GM12878 (cell line): ENCODE data around the gene PDGFB. TPM values are rescaled to one million over a fixed set of nuclear protein-coding genes. Genes with fewer than 3 reads are reported as not detected.

ENCODE experiments used
- MTA2 ChIP-seq: fragments of 450-650 bp; IDR thresholded peaks from 2 replicates; pipeline ENCODE4 v1.6.1; 2016; ENCODE audit warnings: low read depth, mild to moderate bottlenecking, moderate library complexity
- RBBP5 ChIP-seq: fragments of 200-600 bp; sonication (generic); conservative IDR thresholded peaks from 2 replicates; pipeline ENCODE4 v1.6.1; 2016
- SP1 ChIP-seq: IDR thresholded peaks from one replicate; pipeline ENCODE4 v1.6.1; 2011; ENCODE audit warnings: low read depth, low read length
- polyA plus RNA-seq, 11 experiments: library from polyadenylated mRNA; depleted of rRNA in 4 of 11; unstranded in 6 of 11; stranded (reverse) in 5 of 11; fragments of >200 nt; fragmentation: Nextera tagmentation in 4 of 11; fragmentation: Illumina TruSeq in 1 of 11; extraction: Ambion mirVana in 4 of 11; extraction: Trizol in 1 of 11; gene quantifications; 1 replicate in 1 of 11; 2 replicates in 10 of 11; pipeline versions ENCODE4 v1.2.1 to v1.2.3, GENCODE V29; 2011 to 2016; ENCODE audit warnings: inconsistent platforms in 2 of 11, missing spikeins in 2 of 11, low read depth in 1 of 11
- total RNA-seq, 4 experiments: library from RNA; depleted of rRNA in 3 of 4; stranded (reverse); fragments of >200 nt in 3 of 4; fragmentation: Illumina TruSeq in 1 of 4; extraction: Trizol in 1 of 4; gene quantifications; 2 replicates each; pipeline versions ENCODE4 v1.2.1 to v1.2.3, GENCODE V29; 2013 to 2021
- TF ChIP-seq, protein P1 (sequence below): fragments of 450-650 bp; IDR thresholded peaks from 2 replicates; pipeline ENCODE4 v1.6.1; 2016; ENCODE audit warnings: mild to moderate bottlenecking
- TF ChIP-seq, protein P2 (sequence below): IDR thresholded peaks from 2 replicates; pipeline ENCODE4 v1.6.1; 2012; ENCODE audit warnings: mild to moderate bottlenecking, low read depth, low read length
- TF ChIP-seq, protein P3 (sequence below): IDR thresholded peaks from 2 replicates; pipeline ENCODE4 v1.6.1; 2011; ENCODE audit warnings: mild to moderate bottlenecking, low read depth, low read length, moderate library complexity; ENCODE audit not compliant: insufficient replicate concordance

The PDGFB gene
- total and polyA plus RNA-seq, 10 of the 15 experiments (the other 5 are each of a cell fraction or from before 2014, with no cell fraction given), result 0.13 to 1.1 (median 0.56) TPM; not detected in 1

DNA sequence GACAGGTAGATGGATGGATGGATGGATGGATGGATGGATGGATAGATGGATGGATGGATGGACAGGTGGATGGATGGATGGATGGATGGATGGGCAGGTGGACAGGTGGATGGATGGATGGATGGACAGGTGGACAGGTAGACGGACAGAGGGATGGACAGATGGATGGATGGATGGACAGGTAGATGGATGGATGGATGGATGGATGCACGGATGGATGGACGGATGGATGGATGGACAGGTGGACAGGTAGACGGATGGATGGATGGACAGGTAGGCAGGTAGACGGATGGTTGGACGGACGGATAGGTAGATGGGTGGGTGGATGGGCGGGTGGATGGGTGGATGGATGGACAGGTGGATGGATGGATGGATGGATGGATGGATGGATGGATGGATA lies 24.3 kb downstream of the PDGFB start (continued):
- TF ChIP-seq, protein P1, sequence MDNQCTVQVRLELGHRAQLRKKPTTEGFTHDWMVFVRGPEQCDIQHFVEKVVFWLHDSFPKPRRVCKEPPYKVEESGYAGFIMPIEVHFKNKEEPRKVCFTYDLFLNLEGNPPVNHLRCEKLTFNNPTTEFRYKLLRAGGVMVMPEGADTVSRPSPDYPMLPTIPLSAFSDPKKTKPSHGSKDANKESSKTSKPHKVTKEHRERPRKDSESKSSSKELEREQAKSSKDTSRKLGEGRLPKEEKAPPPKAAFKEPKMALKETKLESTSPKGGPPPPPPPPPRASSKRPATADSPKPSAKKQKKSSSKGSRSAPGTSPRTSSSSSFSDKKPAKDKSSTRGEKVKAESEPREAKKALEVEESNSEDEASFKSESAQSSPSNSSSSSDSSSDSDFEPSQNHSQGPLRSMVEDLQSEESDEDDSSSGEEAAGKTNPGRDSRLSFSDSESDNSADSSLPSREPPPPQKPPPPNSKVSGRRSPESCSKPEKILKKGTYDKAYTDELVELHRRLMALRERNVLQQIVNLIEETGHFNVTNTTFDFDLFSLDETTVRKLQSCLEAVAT, result no peak
- TF ChIP-seq, protein P2, sequence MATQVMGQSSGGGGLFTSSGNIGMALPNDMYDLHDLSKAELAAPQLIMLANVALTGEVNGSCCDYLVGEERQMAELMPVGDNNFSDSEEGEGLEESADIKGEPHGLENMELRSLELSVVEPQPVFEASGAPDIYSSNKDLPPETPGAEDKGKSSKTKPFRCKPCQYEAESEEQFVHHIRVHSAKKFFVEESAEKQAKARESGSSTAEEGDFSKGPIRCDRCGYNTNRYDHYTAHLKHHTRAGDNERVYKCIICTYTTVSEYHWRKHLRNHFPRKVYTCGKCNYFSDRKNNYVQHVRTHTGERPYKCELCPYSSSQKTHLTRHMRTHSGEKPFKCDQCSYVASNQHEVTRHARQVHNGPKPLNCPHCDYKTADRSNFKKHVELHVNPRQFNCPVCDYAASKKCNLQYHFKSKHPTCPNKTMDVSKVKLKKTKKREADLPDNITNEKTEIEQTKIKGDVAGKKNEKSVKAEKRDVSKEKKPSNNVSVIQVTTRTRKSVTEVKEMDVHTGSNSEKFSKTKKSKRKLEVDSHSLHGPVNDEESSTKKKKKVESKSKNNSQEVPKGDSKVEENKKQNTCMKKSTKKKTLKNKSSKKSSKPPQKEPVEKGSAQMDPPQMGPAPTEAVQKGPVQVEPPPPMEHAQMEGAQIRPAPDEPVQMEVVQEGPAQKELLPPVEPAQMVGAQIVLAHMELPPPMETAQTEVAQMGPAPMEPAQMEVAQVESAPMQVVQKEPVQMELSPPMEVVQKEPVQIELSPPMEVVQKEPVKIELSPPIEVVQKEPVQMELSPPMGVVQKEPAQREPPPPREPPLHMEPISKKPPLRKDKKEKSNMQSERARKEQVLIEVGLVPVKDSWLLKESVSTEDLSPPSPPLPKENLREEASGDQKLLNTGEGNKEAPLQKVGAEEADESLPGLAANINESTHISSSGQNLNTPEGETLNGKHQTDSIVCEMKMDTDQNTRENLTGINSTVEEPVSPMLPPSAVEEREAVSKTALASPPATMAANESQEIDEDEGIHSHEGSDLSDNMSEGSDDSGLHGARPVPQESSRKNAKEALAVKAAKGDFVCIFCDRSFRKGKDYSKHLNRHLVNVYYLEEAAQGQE, result no peak
- no peak for TF ChIP-seq RBBP5
- no peak for TF ChIP-seq MTA2
- no peak for TF ChIP-seq SP1
- TF ChIP-seq, protein P3, sequence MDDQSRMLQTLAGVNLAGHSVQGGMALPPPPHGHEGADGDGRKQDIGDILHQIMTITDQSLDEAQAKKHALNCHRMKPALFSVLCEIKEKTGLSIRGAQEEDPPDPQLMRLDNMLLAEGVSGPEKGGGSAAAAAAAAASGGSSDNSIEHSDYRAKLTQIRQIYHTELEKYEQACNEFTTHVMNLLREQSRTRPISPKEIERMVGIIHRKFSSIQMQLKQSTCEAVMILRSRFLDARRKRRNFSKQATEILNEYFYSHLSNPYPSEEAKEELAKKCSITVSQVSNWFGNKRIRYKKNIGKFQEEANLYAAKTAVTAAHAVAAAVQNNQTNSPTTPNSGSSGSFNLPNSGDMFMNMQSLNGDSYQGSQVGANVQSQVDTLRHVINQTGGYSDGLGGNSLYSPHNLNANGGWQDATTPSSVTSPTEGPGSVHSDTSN, result no peak
